Inflammatory macrophage (primary cell): ENCODE measurements around the gene HDAC10.

Experiments used
- DNase-seq, 2 donors: peaks; one replicate each; pipeline ENCODE4 v3.0.0-alpha.2; 2020 to 2022

The HDAC10 gene

DNA sequence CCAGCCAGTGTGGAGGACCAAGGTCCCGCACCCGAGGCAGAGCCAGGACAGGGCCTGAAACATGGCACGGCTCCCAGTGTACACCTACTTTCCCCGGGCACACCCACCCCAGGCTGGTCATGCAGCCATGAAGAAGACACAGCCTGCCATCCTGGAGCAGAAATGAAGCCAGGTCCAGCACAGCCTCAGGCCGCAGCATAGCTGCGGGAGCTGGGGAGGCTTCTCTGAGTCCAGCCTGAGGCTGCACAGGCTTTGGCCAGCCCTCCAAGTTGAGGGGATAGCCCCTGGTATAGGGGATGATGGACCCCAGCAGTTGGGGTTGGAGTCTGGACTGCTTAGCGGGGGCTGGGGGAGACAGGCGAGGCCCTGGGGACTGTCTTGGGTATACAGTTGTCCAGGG is 2.9 kb upstream of the HDAC10 start:
- DNase-seq: no peak

DNA sequence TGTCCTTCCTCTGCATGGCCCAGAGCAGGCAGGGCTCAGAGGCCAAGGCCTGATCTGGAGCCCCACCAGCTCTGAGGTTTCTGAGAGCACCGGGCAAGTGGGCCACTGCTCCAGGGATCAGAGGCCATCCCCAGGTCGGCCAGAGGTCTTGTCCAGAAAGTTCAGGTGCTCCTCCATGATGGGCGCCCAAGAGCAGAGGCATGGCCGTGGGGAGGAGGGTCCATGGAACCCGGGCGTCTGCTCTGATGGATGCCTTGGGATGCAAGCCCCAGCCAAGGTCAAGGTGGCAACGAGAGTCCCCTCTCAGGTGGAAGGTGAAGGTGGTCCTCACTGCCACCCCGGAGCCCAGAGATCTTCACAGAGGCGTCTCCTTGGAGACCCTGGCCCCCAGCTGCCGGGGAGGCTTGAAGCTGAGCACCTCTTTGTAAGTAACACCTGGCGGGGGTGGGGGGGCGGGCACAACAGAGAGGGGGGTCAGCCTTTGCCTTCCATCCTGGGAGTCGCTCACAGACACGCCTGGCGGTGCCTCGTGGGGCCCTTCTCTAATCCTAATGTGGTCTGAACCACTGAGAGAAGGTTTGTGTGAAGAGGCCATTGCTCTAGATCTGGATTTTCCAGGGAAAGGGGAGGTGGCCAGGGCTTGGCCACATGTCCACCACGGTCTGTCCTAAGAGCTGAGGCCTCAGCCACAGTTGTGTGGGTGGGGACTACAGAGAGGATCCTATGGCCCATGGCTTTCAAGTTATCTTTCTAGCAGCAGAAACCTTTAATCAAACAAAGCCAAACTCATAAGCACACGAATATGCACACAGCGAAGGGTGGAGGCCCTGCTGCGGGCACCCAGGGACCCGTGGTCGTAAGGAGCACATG is 2.2 kb upstream of the HDAC10 start:
- peak in 1 of 2 donors; percentile 47 for DNase-seq

DNA sequence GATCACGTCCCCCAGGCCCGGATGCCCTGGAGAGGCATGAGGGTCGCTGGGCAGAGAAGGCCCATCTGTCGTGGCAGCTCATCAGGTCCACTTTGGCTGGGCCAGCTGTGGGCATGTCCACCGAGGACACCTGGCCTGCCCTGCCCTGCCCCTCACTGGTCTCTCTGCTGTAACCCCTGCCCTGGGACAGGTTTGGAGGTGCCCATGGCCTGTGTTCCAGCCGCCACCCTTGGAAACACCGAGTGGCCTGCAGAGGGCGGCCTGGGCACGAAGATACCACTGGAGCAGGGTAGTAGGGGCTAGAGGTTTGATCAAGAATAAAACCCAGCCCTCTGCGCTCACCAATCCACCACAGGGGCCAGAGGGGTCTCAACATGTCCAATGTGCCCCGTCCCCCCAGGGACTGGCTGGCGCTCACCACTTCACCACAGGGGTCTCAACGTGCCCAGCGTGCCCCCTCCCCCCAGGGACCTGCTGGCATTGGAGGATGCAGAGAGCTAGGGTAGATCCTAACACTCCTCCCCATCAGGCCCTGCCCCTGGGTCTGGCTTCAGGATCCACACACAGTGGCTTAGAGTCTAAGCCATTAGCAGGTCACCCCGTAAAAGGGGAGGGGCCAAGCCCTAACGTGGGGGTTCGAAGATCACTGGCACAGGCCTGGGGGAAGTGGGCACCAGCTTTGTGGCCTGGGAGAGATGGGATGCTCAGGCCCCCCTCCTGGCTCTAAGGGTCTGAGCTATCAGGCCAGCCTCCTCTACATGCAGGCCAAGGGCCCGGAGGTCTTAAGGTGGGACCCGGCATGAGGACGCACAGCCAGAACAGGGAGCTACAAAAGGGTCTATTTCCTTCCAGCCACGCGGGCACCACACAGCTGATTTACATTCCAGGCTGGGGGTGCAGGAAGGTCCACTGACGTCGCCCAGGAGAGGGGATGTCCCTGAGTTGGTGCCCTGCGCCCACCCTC is 1.3 kb upstream of the HDAC10 start:
- peak; percentile 56 to 59 for DNase-seq

DNA sequence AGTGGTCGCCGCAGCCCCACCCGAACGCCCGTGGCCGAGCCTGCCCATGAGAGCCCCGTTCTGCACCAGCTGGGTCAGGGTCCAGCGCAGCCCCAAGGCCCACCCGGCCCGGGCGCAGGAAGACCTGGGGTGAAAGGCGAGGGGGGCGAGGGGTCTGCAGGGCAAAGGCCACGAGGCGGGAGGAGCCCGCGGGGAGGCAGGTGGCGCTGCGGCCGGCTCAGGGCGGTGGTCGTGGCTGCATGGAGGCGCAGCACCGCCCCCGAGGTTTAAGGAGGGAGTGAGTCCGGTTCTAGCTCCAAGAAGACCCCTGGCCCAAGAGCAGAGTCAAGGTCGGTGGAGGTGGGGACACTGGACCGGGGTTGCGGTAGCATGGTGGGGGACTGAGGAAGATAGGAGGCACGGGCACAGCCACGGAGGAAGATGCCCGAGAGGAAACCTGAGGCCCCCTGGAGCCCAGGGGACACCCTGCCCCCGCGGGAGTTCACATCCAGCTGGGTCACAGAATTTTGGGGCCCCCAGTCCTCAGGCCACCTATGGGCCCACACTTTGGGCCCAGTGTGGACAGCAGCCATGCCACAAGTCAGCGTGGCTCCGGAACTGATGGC is 514 bp upstream of the HDAC10 start:
- DNase-seq: no peak

DNA sequence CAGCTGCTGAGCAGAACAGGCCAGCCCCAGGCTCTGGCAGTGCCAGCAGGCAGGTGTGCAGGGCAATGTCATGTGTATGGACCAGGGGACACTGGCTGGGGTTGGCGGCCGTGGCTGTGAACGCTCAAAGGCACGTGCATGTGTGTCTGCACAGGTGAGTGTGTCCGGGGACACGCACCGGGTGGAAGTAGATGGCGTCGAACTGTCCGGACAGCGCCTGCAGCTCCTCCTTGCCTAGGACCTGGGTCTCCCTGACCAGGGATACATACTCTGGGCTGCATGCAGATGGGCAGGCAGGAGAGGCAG is 863 bp downstream of the HDAC10 start:
- DNase-seq: no peak

DNA sequence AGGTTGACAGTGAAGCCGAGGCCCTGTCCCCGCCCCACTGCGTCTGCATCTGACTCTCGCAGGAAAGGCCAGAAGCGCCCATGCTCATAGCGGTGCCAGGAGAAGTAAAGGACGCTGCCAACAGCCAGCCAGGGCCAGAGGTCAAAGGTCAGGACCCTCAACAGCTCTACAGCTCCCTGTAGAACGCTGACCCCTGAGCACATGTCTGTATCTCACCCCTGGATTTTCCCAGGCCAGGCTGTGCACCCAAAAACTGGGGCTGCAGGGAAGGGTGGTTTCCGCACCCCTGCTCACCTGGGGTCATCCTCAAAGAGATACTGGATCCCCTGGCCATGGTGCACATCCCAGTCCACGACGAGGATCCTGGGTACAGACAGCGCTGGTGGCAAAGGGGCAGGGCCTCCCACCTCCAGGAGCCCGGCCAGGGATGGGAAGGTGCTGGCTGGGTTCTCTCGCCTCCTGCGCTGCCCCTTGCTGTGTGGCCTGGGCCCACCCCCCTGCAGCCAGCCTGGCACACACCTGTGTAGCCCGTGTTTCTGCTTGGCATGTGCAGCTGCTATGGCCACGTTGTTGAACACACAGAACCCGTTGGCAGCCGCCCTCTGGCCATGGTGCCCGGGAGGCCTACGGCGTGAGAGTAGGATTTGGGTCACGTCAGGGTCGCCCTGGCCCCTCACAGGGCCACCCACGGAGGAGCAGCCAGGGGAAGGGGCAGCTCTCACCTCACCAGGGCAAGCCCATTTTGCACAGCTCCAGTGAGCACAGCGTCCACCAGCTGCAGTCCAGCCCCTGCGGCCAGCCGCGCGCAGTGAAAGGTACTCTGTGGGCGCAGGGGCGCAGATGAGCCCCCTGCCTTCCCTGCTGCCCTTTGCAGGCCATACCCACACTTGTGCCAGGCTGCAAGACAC is 1.5 kb downstream of the HDAC10 start:
- no peak for DNase-seq

DNA sequence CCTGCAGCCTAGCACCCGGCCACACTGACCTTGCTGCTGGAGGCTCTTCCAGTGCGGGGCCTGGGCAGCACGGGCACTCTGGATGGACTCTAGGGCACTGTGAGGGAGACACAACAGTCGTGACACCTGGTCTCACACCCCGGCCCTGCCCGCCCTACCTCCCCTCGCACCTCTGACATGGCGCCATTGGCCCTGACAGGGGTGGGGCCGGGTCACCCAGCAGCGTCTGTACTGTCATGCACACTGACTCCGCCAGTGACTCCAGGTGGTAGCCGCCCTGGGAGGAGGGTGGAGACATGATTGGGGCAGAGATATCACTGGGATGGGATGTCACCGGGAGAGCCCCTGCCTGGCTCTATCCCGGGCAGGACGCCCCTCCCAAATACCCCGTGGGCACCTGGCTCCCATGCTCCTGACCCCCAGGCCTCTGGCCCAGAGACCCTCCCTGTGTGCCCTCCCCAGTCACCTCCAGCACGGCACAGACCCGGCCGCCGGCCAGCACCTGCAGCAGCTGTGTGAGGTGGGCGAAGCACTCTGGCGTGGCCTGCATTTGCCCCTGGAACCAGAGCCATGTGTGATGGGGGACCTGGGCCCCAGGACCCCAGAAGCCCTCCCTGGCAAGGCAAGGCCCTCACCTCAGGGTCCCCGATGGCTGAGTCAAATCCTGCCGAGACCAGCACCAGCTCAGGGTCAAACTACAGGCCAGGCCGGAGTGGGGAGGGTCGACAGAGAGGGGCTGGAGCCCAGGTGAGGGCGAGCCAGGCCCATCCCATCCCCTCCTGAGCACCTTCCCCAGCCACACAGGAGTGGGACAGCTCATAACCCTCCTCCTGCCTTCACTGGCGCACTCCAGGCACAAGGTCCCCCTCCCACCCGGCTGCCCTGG is 2.6 kb downstream of the HDAC10 start:
- no peak for DNase-seq

DNA sequence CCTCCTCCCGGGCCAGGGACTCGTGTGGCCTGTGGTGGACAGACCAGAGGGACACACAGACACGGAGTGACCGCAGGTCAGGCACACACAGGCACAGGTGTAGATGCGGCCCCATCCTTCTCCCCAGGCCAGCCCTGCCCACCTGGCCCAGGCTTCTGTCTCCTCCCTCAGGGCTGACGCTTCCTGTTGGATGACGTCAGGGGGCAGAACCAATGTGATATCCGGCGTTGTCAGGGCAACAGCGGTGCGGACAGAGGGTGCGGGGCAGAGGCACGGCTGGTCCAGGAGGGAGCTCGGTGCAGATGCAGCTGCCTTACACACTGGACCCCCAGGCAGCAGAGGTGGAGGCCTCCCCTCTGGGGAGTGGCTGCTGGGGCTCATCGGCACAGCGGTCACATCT is 3.3 kb downstream of the HDAC10 start:
- DNase-seq: peak in 1 of 2 donors; percentile 15

DNA sequence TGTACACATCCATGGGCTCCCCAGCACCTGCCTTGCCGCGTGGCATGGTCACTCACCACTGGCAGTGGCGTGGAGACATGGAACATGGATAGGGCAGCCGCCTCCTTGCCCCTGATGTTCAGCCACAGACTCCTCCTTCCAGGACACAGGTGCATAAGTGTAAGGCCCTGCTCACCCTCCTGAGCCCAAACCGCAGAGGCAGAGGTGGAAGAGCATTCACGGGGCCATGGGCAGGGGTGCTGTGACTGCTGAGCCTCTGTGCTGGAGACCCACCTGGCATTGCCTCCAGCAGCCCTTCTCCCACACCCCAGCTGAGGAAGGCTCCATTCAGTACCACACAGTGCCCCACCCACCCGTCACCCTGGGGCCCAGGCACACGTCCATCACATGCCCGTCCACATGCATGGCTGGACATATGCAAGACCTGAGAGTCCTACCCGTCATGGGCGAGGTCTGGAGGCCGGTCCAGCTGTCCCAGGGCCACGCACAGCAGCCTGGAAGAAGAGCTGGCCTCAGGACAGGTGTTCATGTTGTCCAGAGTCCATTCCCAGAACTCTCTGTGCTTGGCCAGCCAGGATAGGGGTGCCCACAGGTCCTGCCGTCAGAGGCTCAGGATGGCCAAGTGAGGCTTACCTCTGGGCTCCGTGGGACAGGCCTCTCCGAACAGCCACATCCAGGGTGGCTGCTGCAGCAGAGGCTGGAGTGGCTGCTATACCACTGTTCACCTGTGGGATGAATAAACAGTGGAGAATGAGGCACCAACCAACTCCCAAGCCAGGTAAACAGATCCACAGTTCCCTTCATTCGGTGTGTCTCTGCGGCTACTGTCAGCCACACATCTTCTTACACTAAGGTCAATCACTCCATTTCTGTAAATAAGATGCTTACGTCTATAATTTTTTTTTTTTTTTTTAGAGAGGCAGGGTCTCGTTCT is 4.6 kb downstream of the HDAC10 start:
- no peak for DNase-seq

DNA sequence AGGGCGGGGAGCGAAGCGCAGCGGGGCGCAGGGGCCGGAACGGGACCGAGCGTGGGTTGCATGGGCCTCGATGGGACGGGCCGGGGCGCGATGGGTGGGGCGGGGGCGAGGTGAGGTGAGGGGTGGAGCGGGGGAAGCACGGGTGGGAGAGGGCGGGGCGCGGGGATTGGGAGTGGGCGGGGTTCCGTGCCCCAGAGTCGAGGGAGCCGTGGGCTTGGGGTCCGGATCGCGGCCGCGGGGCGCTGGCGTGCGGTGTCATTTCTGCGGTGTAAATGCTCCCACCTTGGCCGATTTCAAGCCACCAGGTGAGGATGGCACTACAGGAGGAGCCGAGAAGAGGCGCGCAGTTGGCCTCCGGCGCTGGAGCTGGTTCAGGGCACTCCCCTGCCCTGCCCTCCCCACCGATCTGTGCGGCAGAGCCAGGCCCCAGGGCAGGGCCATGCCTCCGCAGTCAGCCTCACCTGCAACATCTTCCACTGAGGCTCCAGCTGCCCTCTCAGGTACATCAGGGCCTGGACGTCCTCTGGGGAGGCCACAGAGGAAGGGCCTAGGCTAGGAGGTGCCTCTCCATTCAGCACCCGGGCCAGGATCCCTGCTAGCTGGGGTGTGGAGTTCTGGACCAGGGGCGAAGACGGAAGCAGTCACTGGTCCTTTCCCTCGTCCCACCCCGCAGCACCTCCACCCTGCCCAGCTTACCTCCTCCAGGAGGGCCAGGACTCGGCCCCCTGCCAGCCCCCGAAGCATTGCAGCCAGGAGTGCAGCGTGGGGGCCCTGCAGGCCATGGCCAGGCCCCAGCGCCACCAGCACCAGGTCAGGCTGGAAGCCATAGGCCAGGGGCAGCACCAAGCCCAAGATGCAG is 5.6 kb downstream of the HDAC10 start:
- no peak for DNase-seq

DNA sequence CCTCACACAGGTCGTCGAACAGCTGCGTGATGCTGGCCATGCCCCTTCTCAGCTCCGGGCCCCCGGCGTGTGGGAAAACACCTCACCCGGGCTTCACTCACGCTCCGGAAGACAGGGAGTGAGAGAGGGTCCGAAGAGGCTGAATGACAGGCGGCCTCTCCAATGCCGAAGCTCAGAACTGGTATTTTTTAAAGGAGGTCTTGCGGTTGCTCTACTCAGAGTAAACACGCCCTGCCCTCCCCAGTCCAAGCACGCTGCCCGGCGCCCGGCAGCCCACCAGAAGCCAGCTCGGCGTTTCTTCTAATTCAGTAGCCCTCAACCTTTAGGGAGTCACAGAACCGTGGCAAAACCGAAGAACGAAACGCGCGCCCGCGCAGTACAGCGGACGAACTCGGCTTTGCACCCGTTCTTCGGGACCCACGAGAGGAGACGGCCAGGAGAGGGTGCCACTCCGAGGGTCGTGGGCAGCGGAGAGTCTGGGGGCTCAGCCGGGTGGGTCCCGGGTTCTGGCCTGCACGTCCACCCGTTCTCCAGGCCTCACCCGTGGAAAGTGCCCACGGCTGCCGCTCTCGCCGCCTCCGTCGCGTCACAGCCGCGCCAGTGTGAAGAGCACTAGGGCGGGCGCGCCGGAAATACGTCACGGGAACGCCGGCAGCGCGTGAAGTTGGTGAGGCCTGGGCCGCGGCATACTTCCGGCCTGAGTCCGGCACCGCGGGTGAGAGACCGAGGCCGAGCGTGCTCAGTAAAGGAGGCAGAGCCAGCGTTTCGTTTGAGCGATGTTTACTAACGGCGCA is 6.4 kb downstream of the HDAC10 start, which contains the start of gene TUBGCP6:
TSS of gene TUBGCP6 (minus strand) at position 604 of the 794 bp plus-strand sequence. CDS start at position 40, 564 bp downstream.
- DNase-seq: peak; percentile 93 to 95

DNA sequence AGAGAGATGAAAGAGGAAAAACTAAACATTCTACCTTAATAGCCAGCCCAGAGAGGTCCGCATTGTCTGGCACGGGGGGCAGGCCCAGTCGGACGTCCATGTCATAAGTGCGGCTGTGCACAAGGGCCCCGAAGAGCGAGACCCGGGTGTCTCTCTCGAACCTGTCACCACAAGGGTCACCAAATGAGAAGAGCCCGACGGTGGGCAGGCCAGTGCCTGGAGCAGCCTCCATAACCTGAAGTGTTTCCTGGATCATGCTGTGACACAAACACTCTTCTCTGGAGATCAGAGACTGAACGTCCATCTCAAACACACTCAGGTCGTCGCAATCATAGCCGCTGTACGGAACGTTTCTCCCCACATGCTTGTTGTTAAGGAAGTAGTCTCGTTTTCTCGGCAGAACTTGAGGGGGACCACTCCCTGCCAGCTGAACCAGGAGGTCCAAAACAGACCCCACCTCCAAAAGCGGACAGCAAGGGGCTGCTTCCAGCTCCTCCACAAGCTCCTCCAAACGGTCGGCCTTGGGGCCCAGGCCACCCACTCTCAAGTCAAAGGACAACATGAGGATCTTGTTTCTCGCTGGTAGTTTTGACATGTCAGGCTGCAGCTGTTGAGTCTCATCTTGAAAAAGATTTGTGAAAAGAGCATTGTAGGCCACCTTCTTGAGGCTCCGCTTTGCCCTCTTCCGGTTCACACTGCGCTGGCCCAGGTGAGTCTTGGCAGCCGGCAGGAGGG is 7.2 kb downstream of the HDAC10 start:
- DNase-seq: peak; percentile 1 to 9

DNA sequence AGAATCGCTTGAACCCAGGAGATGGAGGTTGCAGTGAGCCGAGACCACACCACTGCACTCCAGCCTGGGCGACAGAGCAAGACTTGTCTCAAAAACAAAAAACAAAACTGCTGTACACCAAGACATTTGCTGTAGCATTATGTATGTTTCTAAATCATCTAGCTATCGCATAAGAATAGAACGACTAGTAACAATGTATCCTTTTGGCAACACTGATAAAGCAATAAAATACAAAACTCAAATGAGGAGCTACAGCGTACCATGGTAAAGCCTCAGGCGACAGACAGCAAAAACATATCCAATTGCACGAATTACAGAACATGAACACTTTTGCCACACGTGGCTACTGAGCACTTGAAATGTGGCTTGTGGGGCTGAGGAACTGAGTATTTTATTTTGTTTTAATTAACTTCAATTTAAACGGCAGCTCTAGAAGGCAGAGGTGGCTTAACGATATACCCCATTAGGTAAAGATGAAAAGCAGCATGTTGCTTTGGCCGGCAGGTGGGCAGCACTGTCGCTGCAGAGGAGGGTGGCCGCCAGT is 8.6 kb downstream of the HDAC10 start:
- DNase-seq: no peak

DNA sequence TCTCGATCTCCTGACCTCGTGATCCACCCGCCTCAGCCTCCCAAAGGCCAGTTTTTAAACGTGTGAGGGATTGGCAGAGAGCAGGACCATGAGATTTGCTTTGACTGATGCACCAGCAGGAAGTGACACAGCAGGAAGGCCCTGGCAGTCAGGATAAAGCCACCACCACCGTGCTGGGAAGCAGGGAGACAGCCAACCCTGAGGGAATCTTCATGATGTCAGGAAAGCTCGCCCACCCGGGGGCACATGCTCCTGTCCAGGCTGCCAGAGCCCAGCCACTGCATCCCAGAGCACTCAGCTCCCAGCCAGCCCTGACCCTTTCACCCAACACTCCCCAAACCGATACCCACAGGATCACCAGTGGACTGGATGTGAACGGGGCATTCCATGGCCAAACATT is 12.3 kb downstream of the HDAC10 start:
- no peak for DNase-seq

DNA sequence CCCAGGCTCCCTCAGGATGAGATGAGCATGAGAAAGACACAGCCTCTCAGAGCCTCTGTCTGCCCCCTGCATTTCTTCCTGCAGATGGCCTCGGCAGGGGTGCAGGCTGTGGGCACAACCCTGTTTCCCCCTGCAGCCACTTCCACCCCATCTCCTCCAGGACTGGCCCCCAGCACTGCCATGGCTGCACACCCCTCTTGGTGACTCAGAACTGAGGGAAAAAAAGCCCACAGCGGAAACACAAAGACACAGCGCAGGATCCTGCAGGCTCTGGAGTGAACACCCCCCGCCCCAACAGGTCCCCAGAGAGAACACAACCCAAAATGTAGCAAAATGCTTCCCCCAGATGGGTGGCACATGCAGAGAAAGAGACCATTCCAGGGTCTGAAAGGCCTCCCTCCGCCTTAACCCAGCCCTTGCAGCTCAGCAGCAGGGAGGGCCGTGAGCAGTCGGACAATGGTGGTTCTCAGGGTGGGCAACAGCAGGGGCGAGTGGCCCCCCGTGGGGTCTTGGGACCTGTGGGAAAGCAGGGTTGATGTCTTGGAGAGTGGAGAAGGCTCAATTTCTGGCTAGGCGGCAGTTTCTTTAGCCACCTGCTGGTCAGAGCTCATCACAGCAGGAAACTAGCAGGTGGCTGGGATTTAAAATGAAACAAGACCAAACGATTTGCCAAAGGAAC is 14.2 kb downstream of the HDAC10 start:
- DNase-seq: peak; percentile 6 to 17

DNA sequence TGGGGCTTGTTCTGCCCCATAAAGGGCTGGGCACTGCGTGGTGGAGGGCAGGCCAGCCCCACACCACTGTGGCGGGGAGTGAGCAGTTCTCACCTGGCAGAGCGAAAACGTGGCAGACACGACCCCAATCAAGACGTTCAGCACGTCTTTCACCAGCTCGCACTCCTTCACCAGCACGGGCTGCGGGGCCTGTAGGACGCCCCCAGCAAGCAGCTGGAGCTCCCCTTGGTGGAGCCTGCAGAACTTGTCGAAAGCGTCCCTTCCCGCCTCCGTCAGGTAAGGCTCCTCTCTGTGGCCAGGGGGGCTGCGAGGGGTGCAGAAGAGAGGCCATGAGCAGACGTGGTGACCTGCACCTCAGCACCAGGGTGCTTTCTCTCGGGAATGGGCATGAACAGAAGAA is 17.8 kb downstream of the HDAC10 start:
- DNase-seq: no peak
